ENCODE results near the gene NEU1.
A peak's percentile ranks its signal among the peaks of the same experiment; 100 is the strongest.
"Not testable (repeated sequence)": the region's sequence is repeated elsewhere in the genome, so short reads cannot be mapped to it uniquely, and the experiment has no call there.

The NEU1 gene

DNA sequence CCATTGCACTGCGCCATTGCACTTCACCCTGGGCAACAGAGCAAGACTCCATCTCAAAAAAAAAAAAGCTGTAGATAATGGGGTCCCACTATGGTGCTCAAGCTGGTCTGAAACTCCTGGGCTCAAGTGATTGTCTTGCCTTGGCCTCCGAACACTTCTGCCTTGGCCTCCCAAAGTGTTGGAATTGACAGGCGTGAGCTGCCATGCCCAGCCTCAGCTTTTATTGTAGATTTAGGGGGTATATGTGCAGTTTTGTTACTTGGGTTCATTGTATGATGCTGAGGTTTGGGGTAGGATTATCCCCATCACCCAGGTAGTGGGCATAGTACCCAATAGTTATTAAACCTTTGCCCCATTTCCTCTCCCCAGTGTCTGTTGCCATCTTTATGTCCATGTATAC is 23.7 kb downstream of the NEU1 start:
- no peak overlapping the region for H3K56ac ChIP-seq (ENCODE audit: low read length)
- no peak overlapping the region for H2BK15ac ChIP-seq (replicated peaks; ENCODE audit: low read depth)
- H3K18ac ChIP-seq (ENCODE audit: low read length): no peak overlapping the region
- H2BK120ac ChIP-seq (ENCODE audit: low read depth, low read length): no peak overlapping the region
- H3K4me3 ChIP-seq (ENCODE audit: low read length): no peak overlapping the region
- no peak overlapping the region for H4K5ac ChIP-seq (ENCODE audit: low read length)
- no peak overlapping the region for H3K4ac ChIP-seq (ENCODE audit: low read depth, low read length)
- DNase-seq: no peak
- H3K36me3 ChIP-seq (ENCODE audit: control insufficient read depth, insufficient read depth, low read length): peaks cover 31% of the 10 kb centered on the region
- peaks cover 9% of the 10 kb centered on the region for H3K79me1 ChIP-seq (ENCODE audit: low read length)
- no peak overlapping the region for H4K8ac ChIP-seq (ENCODE audit: low read depth, low read length)
- H3K9ac ChIP-seq (ENCODE audit: low read length): peak overlapping the region; percentile 22
- H3K79me2 ChIP-seq (ENCODE audit: control insufficient read depth, insufficient read depth, low read length): peaks cover 45% of the 10 kb centered on the region
- no peak overlapping the region for H3K23ac ChIP-seq (ENCODE audit: low read length)
- H3K27ac ChIP-seq (ENCODE audit: low read depth, low read length): no peak overlapping the region
- peak overlapping the region; percentile 18 for H3K4me2 ChIP-seq (ENCODE audit: low read length)
- no peaks in the 10 kb centered on the region for H3K27me3 ChIP-seq (ENCODE audit: insufficient read depth, low read length, poor library complexity)
- no peak overlapping the region for H2BK5ac ChIP-seq (ENCODE audit: low read length)
- no peaks in the 10 kb centered on the region for H3K4me1 ChIP-seq (ENCODE audit: control insufficient read depth, low read depth, low read length)
- WGBS (ENCODE audit: extremely low coverage, insufficient coverage, low lambda C conversion rate): no CpG with 5 or more reads among the region's 3 CpGs
- H2AK5ac ChIP-seq (ENCODE audit: low read length): no peak overlapping the region

DNA sequence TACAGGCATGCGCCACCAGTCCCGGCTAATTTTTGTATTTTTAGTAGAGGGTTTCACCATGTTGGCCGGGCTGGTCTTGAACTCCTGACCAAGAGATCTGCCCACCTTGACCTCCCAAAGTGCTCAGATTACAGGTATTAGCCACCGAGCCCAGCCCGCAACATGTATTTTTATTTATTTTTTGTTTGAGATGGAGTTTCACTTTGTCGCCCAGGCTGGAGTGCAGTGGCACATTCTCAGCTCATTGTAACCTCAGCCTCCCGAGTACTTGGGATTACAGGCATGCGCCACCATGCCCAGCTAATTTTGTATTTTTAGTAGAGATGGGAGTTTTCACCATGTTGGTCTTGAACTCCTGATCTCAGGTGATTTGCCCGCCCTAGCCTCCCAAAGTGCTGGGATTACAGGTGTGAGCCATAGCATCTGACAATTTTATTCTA is 24.5 kb downstream of the NEU1 start:
- not testable (repeated sequence) for H2BK5ac ChIP-seq (ENCODE audit: low read length); H3K23ac ChIP-seq (ENCODE audit: low read length); H2BK15ac ChIP-seq (replicated peaks; ENCODE audit: low read depth); H3K4me1 ChIP-seq (ENCODE audit: control insufficient read depth, low read depth, low read length); H2AK5ac ChIP-seq (ENCODE audit: low read length); H2BK120ac ChIP-seq (ENCODE audit: low read depth, low read length); H4K5ac ChIP-seq (ENCODE audit: low read length); H3K79me1 ChIP-seq (ENCODE audit: low read length); H4K8ac ChIP-seq (ENCODE audit: low read depth, low read length); H3K4ac ChIP-seq (ENCODE audit: low read depth, low read length); H3K27ac ChIP-seq (ENCODE audit: low read depth, low read length); H3K18ac ChIP-seq (ENCODE audit: low read length); H3K27me3 ChIP-seq (ENCODE audit: insufficient read depth, low read length, poor library complexity); DNase-seq
- H3K9ac ChIP-seq (ENCODE audit: low read length): peak overlapping the region; percentile 100
- no CpG with 5 or more reads among the region's 9 CpGs for WGBS (ENCODE audit: extremely low coverage, insufficient coverage, low lambda C conversion rate)
- peaks cover 31% of the 10 kb centered on the region for H3K36me3 ChIP-seq (ENCODE audit: control insufficient read depth, insufficient read depth, low read length)
- peak overlapping the region; percentile 100 for H3K56ac ChIP-seq (ENCODE audit: low read length)
- H3K4me3 ChIP-seq (ENCODE audit: low read length): peak overlapping the region; percentile 15
- H3K4me2 ChIP-seq (ENCODE audit: low read length): peak overlapping the region; percentile 83
- peaks cover 45% of the 10 kb centered on the region for H3K79me2 ChIP-seq (ENCODE audit: control insufficient read depth, insufficient read depth, low read length)

DNA sequence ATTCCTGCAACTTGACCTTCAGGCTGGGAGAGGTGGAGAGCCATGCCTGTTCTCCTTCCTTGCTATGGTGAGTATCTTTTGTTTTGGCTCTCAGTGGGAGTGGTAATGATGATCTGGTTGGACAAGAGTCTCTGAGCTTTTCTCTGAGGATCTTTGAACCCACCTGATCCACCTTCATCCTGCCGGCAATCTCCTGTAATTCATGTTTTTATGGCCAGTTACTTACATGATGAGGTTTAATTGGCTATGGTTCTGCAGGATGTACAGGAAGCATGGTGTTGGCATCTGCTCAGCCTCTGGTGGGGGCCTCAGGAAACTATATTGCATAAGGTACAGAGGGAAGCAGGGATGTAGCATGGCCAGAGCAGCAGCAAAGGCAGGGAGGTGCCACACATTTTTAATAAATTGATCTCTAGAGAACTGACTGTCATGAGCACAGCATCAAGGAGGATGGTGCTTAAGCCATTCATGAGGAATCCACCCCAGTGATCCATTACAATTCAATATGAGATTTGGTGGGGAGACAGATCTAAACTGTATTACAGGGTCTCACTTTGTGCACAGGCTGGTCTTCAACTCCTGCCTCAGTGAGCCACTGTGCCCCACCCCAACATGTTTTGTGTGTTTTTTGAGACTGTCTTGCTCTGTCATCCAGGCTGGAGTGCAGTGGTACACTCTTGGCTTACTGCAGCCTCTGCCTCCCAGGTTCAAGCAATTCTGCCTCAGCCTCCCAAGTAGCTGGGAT is 25.1 kb downstream of the NEU1 start:
- Histone ChIP-seq H3K9ac (ENCODE audit: low read length) (peak overlapping the region; percentile 100), H3K56ac (ENCODE audit: low read length) (peak overlapping the region; percentile 100), H3K4ac (ENCODE audit: low read depth, low read length) (no peak overlapping the region), H3K4me1 (ENCODE audit: control insufficient read depth, low read depth, low read length) (no peaks in the 10 kb centered on the region), H2BK15ac (replicated peaks; ENCODE audit: low read depth) (no peak overlapping the region), H3K79me1 (ENCODE audit: low read length) (peaks cover 9% of the 10 kb centered on the region), H2BK5ac (ENCODE audit: low read length) (no peak overlapping the region), H3K18ac (ENCODE audit: low read length) (no peak overlapping the region), H4K8ac (ENCODE audit: low read depth, low read length) (no peak overlapping the region), H3K4me2 (ENCODE audit: low read length) (peak overlapping the region; percentile 83), H3K27ac (ENCODE audit: low read depth, low read length) (no peak overlapping the region), H3K27me3 (ENCODE audit: insufficient read depth, low read length, poor library complexity) (no peaks in the 10 kb centered on the region), H2BK120ac (ENCODE audit: low read depth, low read length) (no peak overlapping the region), H3K36me3 (ENCODE audit: control insufficient read depth, insufficient read depth, low read length) (peaks cover 31% of the 10 kb centered on the region), H3K4me3 (ENCODE audit: low read length) (peak overlapping the region; percentile 100), H3K23ac (ENCODE audit: low read length) (no peak overlapping the region), H3K79me2 (ENCODE audit: control insufficient read depth, insufficient read depth, low read length) (peaks cover 45% of the 10 kb centered on the region), H4K5ac (ENCODE audit: low read length) (no peak overlapping the region), H2AK5ac (ENCODE audit: low read length) (no peak overlapping the region)
- WGBS (ENCODE audit: extremely low coverage, insufficient coverage, low lambda C conversion rate): no CpG with 5 or more reads among the region's 1 CpG
- no peak for DNase-seq

DNA sequence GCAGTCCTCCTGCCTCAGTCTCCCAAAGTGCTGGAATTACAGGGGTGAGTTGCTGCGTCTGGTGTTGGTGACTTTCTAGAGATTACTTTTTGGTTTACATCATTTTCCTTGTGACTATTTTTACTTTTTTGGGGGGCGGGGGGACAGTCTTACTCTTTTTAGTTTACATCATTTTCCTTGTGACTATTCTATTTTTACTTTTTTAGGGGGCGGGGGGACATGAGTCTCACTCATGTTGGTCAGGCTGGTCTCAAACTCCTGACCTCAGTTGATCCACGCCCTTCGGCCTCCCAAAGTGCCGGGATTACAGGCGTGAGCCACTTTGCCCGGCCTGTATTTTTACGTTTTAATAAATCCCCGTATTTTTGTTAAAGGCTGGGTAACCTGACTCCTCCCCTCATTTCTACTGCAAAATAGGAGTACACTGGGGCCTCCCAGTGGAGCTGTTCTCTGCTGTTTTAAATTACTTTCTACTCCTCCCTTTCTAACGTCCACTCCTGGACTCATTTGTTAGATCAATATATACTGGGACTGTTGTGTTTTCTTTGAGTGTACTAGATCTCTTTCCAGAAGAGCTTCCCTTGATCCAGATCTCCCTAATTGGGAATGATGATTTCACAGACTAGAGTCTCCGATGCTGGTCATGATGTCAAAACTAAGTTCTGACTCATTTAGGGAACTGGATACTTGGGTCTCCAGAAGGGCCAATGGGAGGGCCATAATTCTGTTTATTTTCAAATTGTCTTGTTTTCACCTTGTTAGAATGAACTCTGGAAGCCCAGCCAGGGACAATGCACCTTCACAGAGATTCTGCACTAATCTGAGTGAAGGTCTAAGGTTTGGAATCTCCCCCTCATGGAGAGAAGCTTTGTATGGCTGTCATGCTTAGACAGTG is 25.9 kb downstream of the NEU1 start:
- Histone ChIP-seq H3K9ac (ENCODE audit: low read length) (peak overlapping the region; percentile 100), H2AK5ac (ENCODE audit: low read length) (no peak overlapping the region), H4K5ac (ENCODE audit: low read length) (no peak overlapping the region), H3K18ac (ENCODE audit: low read length) (no peak overlapping the region), H2BK15ac (replicated peaks; ENCODE audit: low read depth) (no peak overlapping the region), H3K36me3 (ENCODE audit: control insufficient read depth, insufficient read depth, low read length) (peaks cover 31% of the 10 kb centered on the region), H3K4ac (ENCODE audit: low read depth, low read length) (no peak overlapping the region), H3K4me2 (ENCODE audit: low read length) (peak overlapping the region; percentile 97), H3K79me1 (ENCODE audit: low read length) (peaks cover 9% of the 10 kb centered on the region), H3K4me3 (ENCODE audit: low read length) (peak overlapping the region; percentile 100), H3K4me1 (ENCODE audit: control insufficient read depth, low read depth, low read length) (no peaks in the 10 kb centered on the region), H3K79me2 (ENCODE audit: control insufficient read depth, insufficient read depth, low read length) (peaks cover 45% of the 10 kb centered on the region), H3K23ac (ENCODE audit: low read length) (no peak overlapping the region), H3K27me3 (ENCODE audit: insufficient read depth, low read length, poor library complexity) (no peaks in the 10 kb centered on the region), H2BK120ac (ENCODE audit: low read depth, low read length) (no peak overlapping the region), H4K8ac (ENCODE audit: low read depth, low read length) (no peak overlapping the region), H3K56ac (ENCODE audit: low read length) (peak overlapping the region; percentile 100), H3K27ac (ENCODE audit: low read depth, low read length) (peak overlapping the region; percentile 20), H2BK5ac (ENCODE audit: low read length) (no peak overlapping the region)
- no CpG with 5 or more reads among the region's 12 CpGs for WGBS (ENCODE audit: extremely low coverage, insufficient coverage, low lambda C conversion rate)
- DNase-seq: no peak

DNA sequence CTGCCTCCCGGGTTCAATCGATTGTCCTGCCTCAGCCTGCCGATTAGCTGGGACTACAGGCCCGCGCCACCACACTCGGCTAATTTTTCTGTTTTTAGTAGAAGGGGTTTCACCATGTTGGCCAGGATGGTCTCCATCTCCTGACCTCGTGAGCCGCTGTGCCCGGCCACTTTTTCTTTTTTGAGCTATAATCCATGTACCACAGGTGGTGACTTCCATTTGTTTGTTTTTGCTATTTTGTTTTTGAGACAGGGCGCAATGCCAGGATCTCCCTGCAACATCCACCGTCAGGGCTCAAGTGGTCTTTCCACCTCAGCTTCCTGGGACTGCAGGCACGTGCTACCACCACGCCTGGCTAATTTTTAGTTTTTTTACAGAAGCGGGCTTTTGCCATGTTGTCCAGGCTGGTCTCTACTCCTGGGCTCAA is 26.6 kb downstream of the NEU1 start:
- H2BK5ac ChIP-seq (ENCODE audit: low read length): no peak overlapping the region
- no peak overlapping the region for H2AK5ac ChIP-seq (ENCODE audit: low read length)
- H2BK15ac ChIP-seq (replicated peaks; ENCODE audit: low read depth): no peak overlapping the region
- H3K23ac ChIP-seq (ENCODE audit: low read length): no peak overlapping the region
- H3K79me1 ChIP-seq (ENCODE audit: low read length): peaks cover 9% of the 10 kb centered on the region
- H3K18ac ChIP-seq (ENCODE audit: low read length): no peak overlapping the region
- peak overlapping the region; percentile 100 for H3K56ac ChIP-seq (ENCODE audit: low read length)
- no CpG with 5 or more reads among the region's 14 CpGs for WGBS (ENCODE audit: extremely low coverage, insufficient coverage, low lambda C conversion rate)
- H3K27ac ChIP-seq (ENCODE audit: low read depth, low read length): peak overlapping the region; percentile 77
- peak overlapping the region; percentile 100 for H3K9ac ChIP-seq (ENCODE audit: low read length)
- no peaks in the 10 kb centered on the region for H3K4me1 ChIP-seq (ENCODE audit: control insufficient read depth, low read depth, low read length)
- no peaks in the 10 kb centered on the region for H3K27me3 ChIP-seq (ENCODE audit: insufficient read depth, low read length, poor library complexity)
- no peak overlapping the region for H2BK120ac ChIP-seq (ENCODE audit: low read depth, low read length)
- no peak overlapping the region for H3K4ac ChIP-seq (ENCODE audit: low read depth, low read length)
- H3K36me3 ChIP-seq (ENCODE audit: control insufficient read depth, insufficient read depth, low read length): peaks cover 31% of the 10 kb centered on the region
- H4K5ac ChIP-seq (ENCODE audit: low read length): no peak overlapping the region
- H3K4me2 ChIP-seq (ENCODE audit: low read length): peak overlapping the region; percentile 97
- H3K4me3 ChIP-seq (ENCODE audit: low read length): peak overlapping the region; percentile 100
- H3K79me2 ChIP-seq (ENCODE audit: control insufficient read depth, insufficient read depth, low read length): peaks cover 46% of the 10 kb centered on the region
- DNase-seq: no peak
- no peak overlapping the region for H4K8ac ChIP-seq (ENCODE audit: low read depth, low read length)

Measured in mesendoderm (in vitro differentiated cells).